ENCODE results near the gene RSPH3.

Gene RSPH3

GRCh38 chr6:158934157-158934556 lies 65.8 kb downstream of the RSPH3 start:
- DNase-seq (ENCODE audit: low read depth), result no peak
- TF ChIP-seq CTCF (IDR thresholded peaks at IDR 0.05; ENCODE audit: control insufficient read depth, insufficient read depth, low read depth, low read length, missing control alignments), result no peak
- H3K4me3 ChIP-seq (ENCODE audit: control insufficient read depth, low read depth, low read length), result no peak overlapping the region

GRCh38 chr6:158933079-158933595 lies 66.9 kb downstream of the RSPH3 start:
- DNase-seq (ENCODE audit: low read depth), result no peak
- TF ChIP-seq CTCF (IDR thresholded peaks at IDR 0.05; ENCODE audit: control insufficient read depth, insufficient read depth, low read depth, low read length, missing control alignments), result no peak
- H3K4me3 ChIP-seq (ENCODE audit: control insufficient read depth, low read depth, low read length), result no peak overlapping the region

GRCh38 chr6:158928068-158928467 lies 71.9 kb downstream of the RSPH3 start:
- no peak for DNase-seq (ENCODE audit: low read depth)
- H3K4me3 ChIP-seq (ENCODE audit: control insufficient read depth, low read depth, low read length), result no peak overlapping the region
- no peak for TF ChIP-seq CTCF (IDR thresholded peaks at IDR 0.05; ENCODE audit: control insufficient read depth, insufficient read depth, low read depth, low read length, missing control alignments)

- no peak for TF ChIP-seq CTCF (IDR thresholded peaks at IDR 0.05; ENCODE audit: control insufficient read depth, insufficient read depth, low read depth, low read length, missing control alignments)
- peak; percentile 16 for DNase-seq (ENCODE audit: low read depth)
- no peak overlapping the region for H3K4me3 ChIP-seq (ENCODE audit: control insufficient read depth, low read depth, low read length)
These were observed 73.6 kb downstream of the RSPH3 start for GRCh38 chr6:158926414-158926813.

- no peak overlapping the region for H3K4me3 ChIP-seq (ENCODE audit: control insufficient read depth, low read depth, low read length)
- no peak for DNase-seq (ENCODE audit: low read depth)
- TF ChIP-seq CTCF (IDR thresholded peaks at IDR 0.05; ENCODE audit: control insufficient read depth, insufficient read depth, low read depth, low read length, missing control alignments), result no peak
These were observed 75.2 kb downstream of the RSPH3 start for GRCh38 chr6:158924499-158925455.

GRCh38 chr6:158923805-158924498 lies 76.0 kb downstream of the RSPH3 start:
- no peak overlapping the region for H3K4me3 ChIP-seq (ENCODE audit: control insufficient read depth, low read depth, low read length)
- peak; percentile 2 for DNase-seq (ENCODE audit: low read depth)
- no peak for TF ChIP-seq CTCF (IDR thresholded peaks at IDR 0.05; ENCODE audit: control insufficient read depth, insufficient read depth, low read depth, low read length, missing control alignments)
